Neural progenitor cell (in vitro differentiated cells): ENCODE results near the gene WNT3A. TPM values are rescaled to one million over a fixed set of nuclear protein-coding genes. Genes with fewer than 3 reads are reported as not detected.
A peak's percentile ranks its signal among the peaks of the same experiment; 100 is the strongest.

Source experiments
- DNase-seq: peaks from one replicate; pipeline ENCODE4 v3.0.0-alpha.2; 2016; ENCODE audit warnings: low spot score
- H2AFZ ChIP-seq: fragments of 200-600 bp; sonication (generic); replicated peaks from 2 replicates; pipeline ENCODE4 v1.6.1; 2016; ENCODE audit warnings: antibody characterized with exemption
- H3F3A ChIP-seq: fragments of 200-600 bp; sonication (generic); 2 replicates; pipeline ENCODE4 v1.6.1; 2016; ENCODE audit warnings: antibody characterized with exemption, low read depth
- H3K27ac ChIP-seq: fragments of 200-600 bp; sonication (generic); 2 replicates; pipeline ENCODE4 v1.5.1; 2016; ENCODE audit warnings: mild to moderate bottlenecking
- H3K27me3 ChIP-seq: fragments of 200-600 bp; sonication (generic); 2 replicates; pipeline ENCODE4 v1.6.1; 2016; ENCODE audit warnings: mild to moderate bottlenecking, moderate library complexity
- H3K36me3 ChIP-seq: fragments of 200-600 bp; sonication (generic); 2 replicates; pipeline ENCODE4 v1.5.1; 2016
- H3K4me1 ChIP-seq: fragments of 200-600 bp; sonication (generic); 2 replicates; pipeline ENCODE4 v1.6.1; 2016; ENCODE audit warnings: mixed run types
- H3K4me2 ChIP-seq: fragments of 200-600 bp; sonication (generic); 2 replicates; pipeline ENCODE4 v1.6.1; 2016
- H3K4me3 ChIP-seq: fragments of 200-600 bp; sonication (generic); 2 replicates; pipeline ENCODE4 v1.5.1; 2016
- H3K79me2 ChIP-seq: fragments of 200-600 bp; sonication (generic); 2 replicates; pipeline ENCODE4 v1.6.1; 2016; ENCODE audit warnings: low read depth
- H3K9ac ChIP-seq: fragments of 200-600 bp; sonication (generic); 2 replicates; pipeline ENCODE4 v1.6.1; 2016
- H3K9me3 ChIP-seq: fragments of 200-600 bp; sonication (generic); 2 replicates; pipeline ENCODE4 v1.5.1; 2016; ENCODE audit warnings: low read depth
- H4K20me1 ChIP-seq: fragments of 200-600 bp; sonication (generic); 2 replicates; pipeline ENCODE4 v1.6.1; 2016; ENCODE audit warnings: low read depth
- H3K27ac Mint-ChIP-seq: 3 replicates; pipeline ENCODE4 v1.8.0; 2021; ENCODE audit warnings: mixed read lengths
- H3K27me3 Mint-ChIP-seq: 2 replicates; pipeline ENCODE4 v1.8.0; 2022; ENCODE audit warnings: low read depth, mild to moderate bottlenecking, inconsistent platforms, moderate library complexity, mixed read lengths; ENCODE audit not compliant: insufficient read depth
- H3K36me3 Mint-ChIP-seq: 3 replicates; pipeline ENCODE4 v1.8.0; 2021; ENCODE audit warnings: mixed read lengths
- H3K4me1 Mint-ChIP-seq: 3 replicates; pipeline ENCODE4 v1.8.0; 2021; ENCODE audit warnings: mixed read lengths
- H3K4me3 Mint-ChIP-seq: 3 replicates; pipeline ENCODE4 v1.8.0; 2021; ENCODE audit warnings: mild to moderate bottlenecking, moderate library complexity, mixed read lengths
- H3K9me3 Mint-ChIP-seq: 3 replicates; pipeline ENCODE4 v1.8.0; 2020; ENCODE audit warnings: mixed read lengths
- CTCF ChIP-seq: fragments of 200-600 bp; sonication (generic); IDR thresholded peaks from 2 replicates; pipeline ENCODE4 v1.5.1; 2017; ENCODE audit warnings: antibody characterized with exemption, mild to moderate bottlenecking
- EZH2 ChIP-seq: fragments of 200-600 bp; sonication (generic); IDR thresholded peaks from 2 replicates; pipeline ENCODE4 v1.6.1; 2017; ENCODE audit warnings: antibody characterized with exemption, mild to moderate bottlenecking, moderate library complexity
- EZH2phosphoT487 ChIP-seq: fragments of 200-600 bp; sonication (generic); IDR thresholded peaks from 2 replicates; pipeline ENCODE4 v1.6.1; 2017; ENCODE audit warnings: antibody characterized with exemption
- total RNA-seq: library from RNA; depleted of rRNA; stranded (reverse); fragments of >200 nt; gene quantifications from 2 replicates; pipeline ENCODE4 v1.2.3, GENCODE V29; 2015; ENCODE audit warnings: low replicate concordance

The WNT3A gene
- total RNA-seq, 1 donor from 2014 or later, result not detected

- no peak overlapping the region for H3K4me3 ChIP-seq
- no peaks in the 10 kb centered on the region for H3K36me3 ChIP-seq
- TF ChIP-seq CTCF (no peak), EZH2 (no peak), EZH2phosphoT487 (no peak)
- H3K4me1 ChIP-seq, result peaks cover 17% of the 10 kb centered on the region
- H4K20me1 ChIP-seq, result peaks cover 47% of the 10 kb centered on the region
- no peaks in the 10 kb centered on the region for H3K79me2 ChIP-seq
- H3K36me3 Mint-ChIP-seq, result peaks cover 3% of the 10 kb centered on the region
- no peak overlapping the region for H2AFZ ChIP-seq
- peaks cover 29% of the 10 kb centered on the region for H3K27me3 Mint-ChIP-seq
- H3K4me3 Mint-ChIP-seq, result peak overlapping the region; percentile 52
- H3K27ac Mint-ChIP-seq, result no peak overlapping the region
- no peaks in the 10 kb centered on the region for H3K9me3 ChIP-seq
- DNase-seq, result no peak
- peaks cover 47% of the 10 kb centered on the region for H3K4me1 Mint-ChIP-seq
- no peak overlapping the region for H3K27ac ChIP-seq
- H3K27me3 ChIP-seq, result peaks cover 97% of the 10 kb centered on the region
- peaks cover 4% of the 10 kb centered on the region for H3F3A ChIP-seq
- H3K4me2 ChIP-seq, result no peak overlapping the region
- H3K9ac ChIP-seq, result no peak overlapping the region
- peaks cover 4% of the 10 kb centered on the region for H3K9me3 Mint-ChIP-seq
These were observed 3.1 kb upstream of the WNT3A start for GRCh38 chr1:228003461-228004330.

- H3K27ac ChIP-seq, result no peak overlapping the region
- peaks cover 3% of the 10 kb centered on the region for H3K36me3 Mint-ChIP-seq
- peaks cover under 1% of the 10 kb centered on the region for H3K9me3 Mint-ChIP-seq
- no peak overlapping the region for H3K27ac Mint-ChIP-seq
- TF ChIP-seq CTCF, result peak; percentile 72
- no peak for TF ChIP-seq EZH2
- no peak for TF ChIP-seq EZH2phosphoT487
- no peaks in the 10 kb centered on the region for H3K9me3 ChIP-seq
- no peak overlapping the region for H3K9ac ChIP-seq
- peaks cover 54% of the 10 kb centered on the region for H3K4me1 Mint-ChIP-seq
- no peaks in the 10 kb centered on the region for H3K79me2 ChIP-seq
- H4K20me1 ChIP-seq, result peaks cover 54% of the 10 kb centered on the region
- peaks cover 34% of the 10 kb centered on the region for H3K27me3 Mint-ChIP-seq
- H3K4me3 Mint-ChIP-seq, result peak overlapping the region; percentile 79
- H3K36me3 ChIP-seq, result no peaks in the 10 kb centered on the region
- peaks cover 99% of the 10 kb centered on the region for H3K27me3 ChIP-seq
- H3F3A ChIP-seq, result peaks cover 4% of the 10 kb centered on the region
- peak overlapping the region; percentile 22 for H3K4me3 ChIP-seq
- peaks cover 17% of the 10 kb centered on the region for H3K4me1 ChIP-seq
- peak overlapping the region; percentile 53 for H3K4me2 ChIP-seq
- H2AFZ ChIP-seq, result no peak overlapping the region
- peak; percentile 66 for DNase-seq
These were observed 2.4 kb upstream of the WNT3A start for GRCh38 chr1:228004331-228004855.

GRCh38 chr1:228004856-228005462, 1.8 kb upstream of the WNT3A start:
- H3K27ac Mint-ChIP-seq, result no peak overlapping the region
- Histone ChIP-seq H3K9ac (no peak overlapping the region), H3K4me3 (peak overlapping the region; percentile 22), H3K4me1 (peaks cover 17% of the 10 kb centered on the region), H3K27ac (no peak overlapping the region), H3K79me2 (no peaks in the 10 kb centered on the region), H2AFZ (no peak overlapping the region), H3K36me3 (no peaks in the 10 kb centered on the region), H4K20me1 (peaks cover 60% of the 10 kb centered on the region), H3K4me2 (peak overlapping the region; percentile 53), H3K27me3 (peaks cover 99% of the 10 kb centered on the region), H3K9me3 (no peaks in the 10 kb centered on the region), H3F3A (peaks cover 4% of the 10 kb centered on the region)
- peak overlapping the region; percentile 79 for H3K4me3 Mint-ChIP-seq
- TF ChIP-seq EZH2phosphoT487 (no peak), EZH2 (no peak), CTCF (peak; percentile 17)
- peaks cover 3% of the 10 kb centered on the region for H3K36me3 Mint-ChIP-seq
- peaks cover 38% of the 10 kb centered on the region for H3K27me3 Mint-ChIP-seq
- peaks cover 60% of the 10 kb centered on the region for H3K4me1 Mint-ChIP-seq
- DNase-seq, result peak; percentile 42
- no peaks in the 10 kb centered on the region for H3K9me3 Mint-ChIP-seq
